PC-3 (cell line): ENCODE data around the gene VWA2. TPM values are rescaled to one million over a fixed set of nuclear protein-coding genes. Genes with fewer than 3 reads are reported as not detected.

ENCODE experiments used
- ATAC-seq: fragments of 200-7000 bp; cut with Tn5 transposase; 2 replicates; pipeline ENCODE4 v1.9.1; 2020; ENCODE audit warnings: mild to moderate bottlenecking, moderate library complexity
- BruUV-seq: library from RNA; stranded (reverse); fragments of 400-500 nt; replicated peaks from 2 replicates; lab custom pipeline; 2021; lab: Mats Ljungman, UMichigan
- CTCF ChIA-PET: fragments of 300-600 bp; sonication (Branson Sonifier 250); formaldehyde crosslinking; loops from one replicate; lab custom pipeline; 2022; ENCODE audit warnings: antibody characterized with exemption; lab: Charles Lee
- POLR2A ChIA-PET: fragments of 300-600 bp; sonication (Branson Sonifier 250); formaldehyde crosslinking; loops from one replicate; lab custom pipeline; 2022; ENCODE audit warnings: antibody characterized with exemption; ENCODE audit not compliant: unreplicated experiment; lab: Charles Lee
- DNase-seq: peaks from one replicate; pipeline ENCODE4 v3.0.0-alpha.2; 2015
- H2AFZ ChIP-seq: fragments of 300-600 bp; sonication (generic); 2 replicates; pipeline ENCODE4 v1.6.0; 2016; ENCODE audit warnings: antibody characterized with exemption, low read length
- H3F3A ChIP-seq: fragments of 300-600 bp; sonication (generic); one replicate; pipeline ENCODE4 v1.6.0; 2017; ENCODE audit warnings: antibody characterized with exemption, low read length, control low read depth, mild to moderate bottlenecking; ENCODE audit not compliant: unreplicated experiment
- H3K27ac ChIP-seq: fragments of 300-600 bp; sonication (generic); 2 replicates; pipeline ENCODE4 v1.5.1; 2016; ENCODE audit warnings: mild to moderate bottlenecking, low read length
- H3K27me3 ChIP-seq: fragments of 300-600 bp; sonication (generic); 2 replicates; pipeline ENCODE4 v1.6.1; 2016; ENCODE audit warnings: low read length, mixed read lengths
- H3K36me3 ChIP-seq: fragments of 300-600 bp; sonication (generic); 2 replicates; pipeline ENCODE4 v1.6.1; 2016; ENCODE audit warnings: low read depth, mixed run types, low read length, mixed read lengths
- H3K4me1 ChIP-seq: fragments of 300-600 bp; sonication (generic); 2 replicates; pipeline ENCODE4 v1.5.1; 2016; ENCODE audit warnings: low read length; ENCODE audit not compliant: insufficient read depth
- H3K4me2 ChIP-seq: fragments of 300-600 bp; sonication (generic); 2 replicates; pipeline ENCODE4 v1.6.0; 2016; ENCODE audit warnings: low read length
- H3K4me3 ChIP-seq: fragments of 300-600 bp; sonication (generic); 2 replicates; pipeline ENCODE4 v1.5.1; 2016; ENCODE audit warnings: mild to moderate bottlenecking, low read length, mixed read lengths
- H3K79me2 ChIP-seq: fragments of 300-600 bp; sonication (generic); 2 replicates; pipeline ENCODE4 v1.6.1; 2017; ENCODE audit warnings: low read length, mixed read lengths
- H3K9ac ChIP-seq: fragments of 300-600 bp; sonication (generic); 2 replicates; pipeline ENCODE4 v1.6.0; 2016; ENCODE audit warnings: mild to moderate bottlenecking, low read length
- H3K9me2 ChIP-seq: fragments of 300-600 bp; sonication (generic); replicated peaks from 2 replicates; pipeline ENCODE4 v1.6.1; 2016; ENCODE audit warnings: mixed run types, low read length, mixed read lengths
- H3K9me3 ChIP-seq: fragments of 300-600 bp; sonication (generic); 2 replicates; pipeline ENCODE4 v1.6.1; 2016; ENCODE audit warnings: low read length, mixed read lengths
- H4K20me1 ChIP-seq: fragments of 300-600 bp; sonication (generic); 2 replicates; pipeline ENCODE4 v1.6.1; 2016; ENCODE audit warnings: low read length, mixed read lengths
- CTCF ChIP-seq: fragments of 300-600 bp; sonication (generic); conservative IDR thresholded peaks from 2 replicates; pipeline ENCODE4 v1.5.1; 2017; ENCODE audit warnings: antibody characterized with exemption, low read depth, mild to moderate bottlenecking, low read length
- EZH2 ChIP-seq: fragments of 300-600 bp; sonication (generic); IDR thresholded peaks from one replicate; pipeline ENCODE4 v1.6.1; 2017; ENCODE audit warnings: antibody characterized with exemption, mild to moderate bottlenecking, low read length; ENCODE audit not compliant: unreplicated experiment
- EZH2phosphoT487 ChIP-seq: fragments of 300-600 bp; sonication (generic); IDR thresholded peaks from 2 replicates; pipeline ENCODE4 v1.6.1; 2018; ENCODE audit warnings: mild to moderate bottlenecking, antibody characterized with exemption, low read length, borderline replicate concordance
- intact Hi-C: fragments of 100-400 bp; cut with micrococcal nuclease; formaldehyde crosslinking; loops from 2 replicates; pipeline ENCODE4 v1.9.0; 2023
- total RNA-seq: library from RNA; depleted of rRNA; stranded (reverse); fragments of >200 nt; gene quantifications from 2 replicates; pipeline ENCODE4 v1.2.3, GENCODE V29; 2014

Gene VWA2
- total RNA-seq, 1 experiment from 2014 or later: not detected

- H4K20me1 ChIP-seq: no peaks in the 10 kb centered on the region
- no peak for ATAC-seq
- ChIA-PET POLR2A (no interaction called here), CTCF (no interaction called here)
- H3K4me3 ChIP-seq: no peak overlapping the region
- TF ChIP-seq EZH2 (no peak), EZH2phosphoT487 (peak; percentile 28; the same call in 1 of the 2 replicates)
- no peak overlapping the region for H3K4me2 ChIP-seq
- no TSS peak for BruUV-seq
- no peaks in the 10 kb centered on the region for H3K36me3 ChIP-seq
- H3K27ac ChIP-seq: no peak overlapping the region
- H3K9me3 ChIP-seq: no peaks in the 10 kb centered on the region
- no peaks in the 10 kb centered on the region for H3K9me2 ChIP-seq
- H3K4me1 ChIP-seq: 0 out of 2 replicates have a peak, but pooled peaks cover 2% of the 10 kb centered on the region
- H3K79me2 ChIP-seq: no peaks in the 10 kb centered on the region
- no peak overlapping the region for H3K9ac ChIP-seq
- intact Hi-C loops: no loop called here
- DNase-seq: no peak
- no peak overlapping the region for H2AFZ ChIP-seq
- no peaks in the 10 kb centered on the region for H3F3A ChIP-seq
- H3K27me3 ChIP-seq: peaks cover 77% of the 10 kb centered on the region
These were observed 916 bp downstream of the VWA2 start for GRCh38 chr10:114239994-114240345.

- intact Hi-C loops: no loop called here
- no peak for TF ChIP-seq EZH2phosphoT487
- TF ChIP-seq EZH2: no peak
- TF ChIP-seq CTCF: no peak
- Histone ChIP-seq H3K36me3 (no peaks in the 10 kb centered on the region), H3K9me3 (no peaks in the 10 kb centered on the region), H4K20me1 (no peaks in the 10 kb centered on the region), H3F3A (no peaks in the 10 kb centered on the region), H3K27ac (no peak overlapping the region), H3K4me3 (no peak overlapping the region), H3K79me2 (no peaks in the 10 kb centered on the region), H3K9me2 (no peaks in the 10 kb centered on the region), H3K9ac (no peak overlapping the region), H2AFZ (no peak overlapping the region), H3K27me3 (peaks cover 61% of the 10 kb centered on the region), H3K4me1 (peaks cover 11% of the 10 kb centered on the region; the same call in 1 of the 2 replicates), H3K4me2 (no peak overlapping the region)
- CTCF ChIA-PET: no interaction called here
- no TSS peak for BruUV-seq
- ATAC-seq: no peak
- POLR2A ChIA-PET: interaction anchor here (0.5 kb wide), 1 partner anchor 10 kb away, joined by 15 read pairs; no protein-coding TSS in a partner anchor
- no peak for DNase-seq
These were observed 3.2 kb downstream of the VWA2 start for GRCh38 chr10:114242235-114242634.

- no peak for TF ChIP-seq EZH2
- TF ChIP-seq EZH2phosphoT487: no peak
- TF ChIP-seq CTCF: no peak
- BruUV-seq: no TSS peak
- no peak overlapping the region for H3K27ac ChIP-seq
- H3K9me3 ChIP-seq: no peaks in the 10 kb centered on the region
- intact Hi-C loops: no loop called here
- no peaks in the 10 kb centered on the region for H4K20me1 ChIP-seq
- H3K9ac ChIP-seq: no peak overlapping the region
- H3K4me3 ChIP-seq: no peak overlapping the region
- peaks cover 51% of the 10 kb centered on the region for H3K27me3 ChIP-seq
- ATAC-seq (no peak), DNase-seq (no peak)
- H3F3A ChIP-seq: no peaks in the 10 kb centered on the region
- ChIA-PET POLR2A (no interaction called here), CTCF (no interaction called here)
- H3K4me1 ChIP-seq: peaks cover 11% of the 10 kb centered on the region; the same call in 1 of the 2 replicates
- H3K36me3 ChIP-seq: no peaks in the 10 kb centered on the region
- H2AFZ ChIP-seq: no peak overlapping the region
- H3K9me2 ChIP-seq: no peaks in the 10 kb centered on the region
- no peaks in the 10 kb centered on the region for H3K79me2 ChIP-seq
- no peak overlapping the region for H3K4me2 ChIP-seq
These were observed 4.6 kb downstream of the VWA2 start for GRCh38 chr10:114243661-114244060.
